HTR-8/SVneo (cell line): ENCODE results near the gene ZNF354C.
"Not testable (repeated sequence)": the region's sequence is repeated elsewhere in the genome, so short reads cannot be mapped to it uniquely, and the experiment has no call there.

Experiments used
- DNase-seq: peaks from one replicate; pipeline ENCODE4 v3.0.0; 2011; ENCODE audit warnings: low spot score, mixed read lengths; ENCODE audit not compliant: insufficient read length
- FAIRE-seq: peaks from 2 replicates; lab custom pipeline; 2011; peaks lifted over from hg19 to GRCh38; lab: Jason Lieb, UNC

The ZNF354C gene

DNA sequence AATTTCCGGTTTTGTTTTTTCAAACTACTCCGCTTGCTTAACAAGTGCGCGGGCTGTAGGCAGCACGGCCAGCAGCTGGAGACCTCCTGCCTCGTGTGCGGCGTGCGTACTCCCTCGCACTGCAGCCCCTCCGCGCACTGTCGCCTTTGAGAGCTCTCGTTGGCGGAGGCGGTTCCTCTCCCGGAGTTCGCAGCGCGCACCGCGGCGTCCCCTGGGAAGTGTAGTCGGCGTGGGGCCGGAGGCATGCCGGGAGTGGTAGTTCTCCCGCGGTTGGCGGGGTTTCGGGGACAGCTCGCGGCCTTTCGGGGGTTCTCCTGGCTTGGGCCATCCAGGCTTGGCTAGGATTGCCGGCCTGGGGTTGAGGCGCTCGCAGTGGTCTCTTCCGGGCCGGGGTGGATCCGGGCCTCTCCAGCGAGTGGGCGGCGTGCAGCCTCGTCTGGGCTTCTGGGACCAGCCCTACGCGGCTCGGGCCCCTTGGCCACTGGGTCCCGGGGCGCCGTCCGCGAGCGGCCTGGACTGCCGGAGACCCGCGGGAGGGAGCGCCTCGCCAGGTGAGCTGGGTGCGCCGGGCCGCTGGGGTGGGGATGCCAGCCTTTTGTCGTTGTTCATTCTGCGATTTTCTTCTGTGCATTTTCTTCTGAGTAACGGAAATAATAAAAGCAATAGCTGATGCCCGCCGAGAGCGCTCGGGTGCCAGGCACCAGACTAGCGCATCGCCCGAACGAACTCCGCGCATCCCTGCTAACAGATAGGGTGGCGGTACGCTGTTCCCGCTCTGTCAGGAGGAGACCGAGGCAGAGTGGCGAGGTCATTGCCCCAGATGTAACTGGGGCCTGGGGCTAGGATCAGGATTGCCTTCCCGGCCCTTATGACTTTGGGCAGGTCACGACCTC lies at the start of gene ZNF354C:
Gene ZNF354C (plus strand): TSS at position 258 of the 893 bp plus-strand sequence. CDS start 1,696 bp downstream, outside the sequence.
- DNase-seq (peak; percentile 88), FAIRE-seq (peak; percentile 95)

DNA sequence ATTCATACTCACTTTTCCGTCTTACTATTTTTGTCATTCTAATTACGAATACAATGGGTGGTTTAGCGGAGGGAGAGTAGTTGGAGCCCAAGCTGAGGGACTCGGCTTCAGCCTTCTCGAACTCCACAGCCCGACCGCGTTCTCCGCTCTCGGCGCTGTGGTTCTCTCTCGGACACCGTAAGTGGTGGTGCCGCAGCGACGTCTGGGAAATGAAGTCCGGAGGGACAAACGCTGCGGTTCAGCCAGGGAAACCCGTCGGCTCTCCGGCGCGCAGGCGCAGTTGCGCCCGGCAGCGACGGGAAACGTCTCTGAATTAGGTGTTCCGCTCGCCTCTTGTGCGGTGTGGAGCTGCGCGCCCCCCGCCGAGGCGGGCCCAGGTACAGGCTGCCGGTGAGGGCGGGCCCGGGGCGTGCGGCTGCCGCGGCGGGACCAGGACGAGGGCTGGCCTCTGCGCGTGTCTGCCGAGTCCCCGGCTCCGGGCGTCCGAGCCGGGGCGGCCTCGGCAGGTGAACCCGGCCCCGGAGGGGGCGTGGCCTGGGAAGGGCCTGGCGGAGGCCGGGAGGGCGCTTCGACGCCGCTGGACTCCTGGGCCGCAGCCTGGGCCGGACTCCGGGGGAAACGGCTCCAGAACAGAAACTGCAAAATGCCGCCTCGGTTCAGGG lies 36.5 kb upstream of the ZNF354C start, which contains the start of gene ZNF879:
Gene ZNF879 (plus strand): TSS at position 277 of the 662 bp plus-strand sequence. CDS start 1,201 bp downstream, outside the sequence.
- FAIRE-seq (peak; percentile 95), DNase-seq (peak; percentile 95)

DNA sequence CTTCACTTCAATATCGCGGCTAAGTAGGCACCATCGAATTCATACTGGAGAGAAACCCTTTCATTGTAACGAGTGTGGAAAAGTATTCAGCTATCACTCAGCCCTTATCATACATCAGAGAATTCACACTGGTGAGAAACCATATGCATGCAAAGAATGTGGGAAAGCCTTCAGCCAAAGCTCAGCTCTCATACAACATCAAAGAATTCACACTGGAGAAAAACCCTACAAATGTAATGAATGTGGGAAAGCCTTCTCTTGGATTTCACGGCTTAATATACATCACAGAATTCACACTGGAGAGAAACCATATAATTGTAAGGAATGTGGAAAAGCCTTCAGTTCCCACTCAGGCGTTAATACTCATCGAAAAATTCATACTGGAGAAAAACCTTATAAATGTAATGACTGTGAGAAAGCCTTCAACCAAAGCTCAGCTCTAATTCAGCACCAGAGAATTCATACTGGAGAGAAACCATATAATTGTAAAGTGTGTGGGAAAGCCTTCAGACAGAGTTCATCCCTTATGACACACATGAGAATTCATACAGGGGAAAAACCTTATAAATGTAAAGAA lies 27.1 kb upstream of the ZNF354C start:
- DNase-seq = no peak
- FAIRE-seq = no peak

DNA sequence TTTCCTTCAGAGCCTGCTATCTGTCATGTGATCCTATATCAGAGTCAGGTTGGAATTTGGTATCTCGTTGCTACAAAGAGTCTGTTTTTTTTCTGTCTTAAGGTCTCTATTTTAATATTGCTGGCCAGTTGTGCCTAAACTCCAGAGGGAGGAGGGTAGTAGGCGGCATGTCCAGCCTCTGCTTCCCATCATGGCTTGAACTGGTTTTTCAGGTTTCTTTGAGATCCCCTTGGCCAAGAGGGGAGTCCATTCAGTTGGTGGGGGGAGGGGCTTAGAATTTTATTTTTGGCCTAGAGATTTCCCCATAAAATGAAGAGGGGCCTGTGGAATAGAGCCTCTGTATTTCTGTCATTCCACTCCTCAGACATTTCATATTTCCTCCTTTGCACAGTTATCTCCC lies 15.4 kb upstream of the ZNF354C start:
- FAIRE-seq = no peak
- DNase-seq = no peak

DNA sequence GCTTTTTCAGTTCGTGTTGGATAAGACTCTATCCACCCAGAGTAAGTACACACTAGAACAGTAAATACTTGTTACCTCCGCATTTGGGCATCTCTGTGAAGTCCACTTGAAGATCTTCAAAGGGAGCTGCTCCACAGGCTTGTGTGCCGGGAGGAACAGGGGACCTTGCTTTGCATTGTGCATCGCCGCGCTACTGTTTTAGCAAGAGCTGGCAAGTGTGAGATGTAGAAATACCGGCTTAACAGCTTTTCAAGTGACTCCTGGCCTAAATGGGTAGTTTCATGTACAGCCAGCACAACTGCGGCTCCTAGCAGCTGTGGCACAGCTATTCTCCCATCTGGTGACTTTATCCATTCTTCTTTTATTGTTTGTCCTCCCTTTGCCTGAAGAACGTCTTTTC lies 8.4 kb upstream of the ZNF354C start:
- DNase-seq (no peak), FAIRE-seq (no peak)

DNA sequence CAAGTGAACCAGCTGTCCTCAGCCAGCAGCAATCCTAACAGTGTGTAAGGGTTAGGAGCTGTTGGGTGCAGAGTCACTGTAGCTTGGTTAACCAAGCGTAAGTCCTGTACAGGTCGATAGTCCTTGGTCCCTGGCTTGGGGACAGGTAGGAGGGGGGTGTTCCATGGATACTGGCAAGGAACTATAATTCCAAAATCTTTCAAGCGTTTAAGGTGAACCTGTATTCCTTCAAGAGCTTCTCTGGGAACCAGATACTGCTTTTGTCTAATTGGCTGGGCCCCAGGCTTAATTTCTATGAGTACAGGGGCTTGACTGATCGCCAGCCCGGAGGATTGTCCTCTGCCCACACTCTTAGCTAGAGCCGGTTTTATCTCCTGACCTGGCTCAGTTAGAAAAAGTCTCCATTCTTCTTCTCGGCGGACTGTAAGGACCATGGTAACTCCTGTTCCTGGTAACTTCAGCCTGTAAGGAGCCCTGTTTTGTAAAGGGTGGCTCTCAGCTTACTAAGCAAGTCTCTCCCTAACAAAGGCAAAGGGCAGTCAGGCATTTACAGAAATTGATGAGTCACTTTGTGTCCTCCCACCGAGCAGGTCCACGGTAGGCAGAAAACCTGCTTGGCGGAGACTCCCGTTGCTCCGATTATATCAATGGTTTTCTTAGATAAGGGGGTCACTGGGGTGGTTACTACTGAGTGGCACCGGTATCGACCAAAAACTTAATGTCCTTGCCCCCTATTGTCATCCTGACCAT lies 6.0 kb upstream of the ZNF354C start:
- FAIRE-seq (no peak), DNase-seq (no peak)

DNA sequence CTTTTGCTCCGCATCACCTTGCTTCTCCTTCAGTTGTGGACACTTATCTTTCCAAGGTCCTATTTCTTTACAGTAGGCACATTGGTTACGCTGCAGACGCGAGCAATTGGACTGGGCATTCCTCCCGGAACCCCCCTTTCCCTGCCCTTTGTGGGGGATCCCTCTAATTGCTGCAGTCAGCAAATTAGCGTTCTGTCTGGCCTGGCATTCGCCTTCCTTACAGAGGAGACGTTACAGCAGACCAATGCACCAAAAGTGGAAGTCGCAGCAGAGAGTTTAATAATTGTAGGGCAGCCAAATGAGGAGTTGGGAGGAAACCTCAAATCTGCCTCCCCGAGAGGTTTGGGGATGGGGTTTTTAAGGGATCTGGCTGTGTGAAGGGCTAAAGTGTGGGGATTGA lies 5.3 kb upstream of the ZNF354C start:
- no peak for DNase-seq
- FAIRE-seq = no peak

DNA sequence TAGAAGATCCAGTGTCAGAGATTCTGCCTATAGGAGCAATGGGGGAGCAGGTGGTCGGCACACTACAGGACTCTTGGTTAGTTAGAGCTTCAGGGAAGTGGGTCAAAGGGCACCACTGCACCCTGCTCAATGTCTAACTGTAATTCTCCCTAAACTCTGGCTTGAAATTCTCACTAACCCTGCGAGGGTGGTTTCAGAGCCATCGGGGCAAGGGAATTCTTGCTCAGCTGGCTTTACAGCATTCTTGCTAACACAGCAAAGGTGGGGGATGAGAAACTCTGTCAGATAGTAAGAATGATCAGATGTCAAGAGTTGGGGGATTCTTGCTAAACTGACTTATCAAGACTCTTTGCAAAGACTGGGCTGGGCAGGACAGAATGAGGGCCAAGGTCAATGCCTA lies 4.7 kb upstream of the ZNF354C start:
- no peak for DNase-seq
- FAIRE-seq = no peak

DNA sequence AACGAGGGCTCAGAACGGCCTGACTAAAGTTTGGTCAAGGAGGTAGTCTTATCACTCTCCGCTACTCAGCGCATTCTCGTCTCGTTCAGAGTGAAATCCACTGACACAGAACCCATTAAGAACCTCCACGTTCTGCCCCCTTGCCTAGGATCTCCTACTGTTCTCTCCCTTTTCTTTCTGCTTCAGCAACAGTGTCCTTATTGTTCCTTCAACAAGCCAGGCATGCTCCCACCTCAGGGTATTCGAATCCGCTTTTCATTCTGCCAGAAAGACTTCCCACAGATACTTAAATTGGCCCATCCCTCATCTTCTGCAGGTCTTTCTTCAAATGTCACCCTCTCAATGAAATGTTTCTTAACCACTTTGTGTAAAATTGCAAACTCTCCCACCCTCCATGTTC lies 4.3 kb upstream of the ZNF354C start:
- no peak for DNase-seq
- no peak for FAIRE-seq

DNA sequence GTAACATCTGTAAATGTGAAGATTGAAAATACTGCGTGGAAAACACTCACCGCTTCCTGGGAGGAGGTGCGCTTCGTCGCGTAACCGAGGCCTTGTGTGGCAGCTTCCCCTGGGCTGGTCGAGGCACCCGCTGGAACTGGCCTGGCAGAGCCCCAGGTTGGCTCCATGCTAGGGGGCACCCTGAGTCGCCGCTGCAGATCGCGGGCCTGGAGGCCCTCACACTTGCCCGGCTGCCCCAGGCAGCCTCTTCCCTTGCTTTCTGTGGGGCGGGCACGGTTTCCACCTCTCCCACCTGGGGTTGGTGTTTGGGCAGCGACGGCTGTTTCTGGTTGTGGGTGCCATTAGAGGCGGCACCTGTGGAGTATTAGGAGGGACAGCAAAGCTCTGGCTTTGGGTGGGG lies 852 bp downstream of the ZNF354C start:
- no peak for DNase-seq
- no peak for FAIRE-seq

DNA sequence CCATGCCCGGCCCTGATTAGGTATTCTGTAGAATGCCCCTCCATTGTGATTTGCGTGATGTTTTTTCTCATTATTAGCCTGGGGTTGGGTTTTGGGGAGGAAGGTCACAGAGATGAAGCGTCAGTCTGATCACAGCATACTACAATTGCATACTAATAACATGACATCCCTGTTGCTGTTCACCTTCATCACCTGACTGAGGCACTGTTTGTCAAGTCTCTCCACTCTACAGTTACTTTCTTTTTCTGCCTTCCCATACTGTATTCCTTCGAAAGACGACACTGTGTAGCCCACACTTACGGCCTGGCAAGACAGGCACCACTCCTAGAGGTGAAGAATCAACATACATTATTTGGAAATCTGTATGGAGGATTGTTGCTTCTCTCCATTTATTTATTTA lies 5.5 kb downstream of the ZNF354C start:
- FAIRE-seq (no peak), DNase-seq (no peak)

DNA sequence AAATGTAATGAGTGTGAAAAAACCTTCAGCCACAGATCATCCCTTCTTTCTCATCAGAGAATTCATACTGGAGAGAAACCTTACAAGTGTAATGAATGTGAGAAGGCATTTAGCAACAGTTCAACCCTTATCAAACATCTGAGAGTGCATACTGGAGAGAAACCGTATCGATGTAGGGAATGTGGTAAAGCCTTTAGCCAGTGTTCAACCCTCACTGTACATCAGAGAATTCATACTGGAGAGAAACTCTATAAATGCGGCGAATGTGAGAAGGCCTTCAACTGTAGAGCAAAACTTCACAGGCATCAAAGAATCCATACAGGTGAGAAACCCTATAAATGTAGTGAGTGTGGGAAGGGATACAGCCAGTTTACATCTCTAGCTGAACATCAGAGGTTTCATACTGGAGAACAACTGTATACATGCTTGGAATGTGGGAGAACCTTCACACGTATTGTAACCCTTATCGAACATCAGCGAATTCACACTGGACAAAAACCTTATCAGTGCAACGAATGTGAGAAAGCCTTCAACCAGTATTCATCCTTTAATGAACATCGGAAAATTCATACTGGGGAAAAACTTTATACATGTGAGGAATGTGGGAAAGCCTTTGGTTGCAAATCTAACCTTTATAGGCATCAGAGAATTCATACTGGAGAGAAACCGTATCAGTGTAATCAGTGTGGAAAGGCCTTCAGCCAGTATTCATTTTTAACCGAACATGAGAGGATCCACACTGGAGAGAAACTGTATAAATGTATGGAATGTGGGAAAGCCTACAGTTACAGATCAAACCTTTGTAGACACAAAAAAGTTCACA lies 19.2 kb downstream of the ZNF354C start:
- DNase-seq (no peak), FAIRE-seq (no peak)

DNA sequence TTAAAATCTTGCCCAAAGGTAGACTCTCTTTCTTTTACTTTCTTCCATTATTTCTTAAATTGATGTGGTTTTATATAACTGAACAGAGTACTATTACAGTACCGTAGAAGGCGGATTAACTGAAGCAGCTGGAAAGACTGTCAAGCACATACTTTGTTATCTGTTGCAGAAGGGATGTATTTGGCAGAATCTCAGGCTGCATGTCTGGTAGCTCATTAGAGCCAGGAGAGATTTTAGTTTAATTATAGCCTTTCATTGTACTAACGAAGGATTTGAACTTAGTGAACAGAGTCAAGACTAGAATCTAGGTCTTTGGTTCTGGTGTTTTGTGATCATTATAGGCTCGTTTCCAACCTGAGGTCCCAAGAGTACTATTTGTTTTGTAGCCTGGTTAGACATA lies 20.6 kb downstream of the ZNF354C start:
- FAIRE-seq = no peak
- no peak for DNase-seq

DNA sequence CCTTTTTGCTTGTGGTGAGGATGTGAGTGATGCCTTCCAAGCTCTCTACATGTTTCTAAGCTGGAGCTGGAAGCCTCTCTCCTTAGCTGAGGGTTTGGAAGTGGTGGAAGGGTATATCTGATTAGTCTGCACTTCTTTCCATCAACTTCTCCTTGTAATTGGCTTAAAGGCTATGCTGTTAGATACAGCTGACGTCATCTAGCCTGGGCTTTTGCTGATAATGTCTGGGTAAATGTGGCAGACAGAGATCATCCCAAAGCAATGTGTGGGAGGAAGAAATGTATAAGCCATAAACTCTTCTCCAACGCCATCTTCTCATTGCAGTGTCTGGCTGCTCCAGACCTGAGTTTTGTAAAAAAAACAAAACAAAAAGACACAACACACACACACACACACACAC lies 29.3 kb downstream of the ZNF354C start:
- DNase-seq = no peak
- FAIRE-seq = no peak

DNA sequence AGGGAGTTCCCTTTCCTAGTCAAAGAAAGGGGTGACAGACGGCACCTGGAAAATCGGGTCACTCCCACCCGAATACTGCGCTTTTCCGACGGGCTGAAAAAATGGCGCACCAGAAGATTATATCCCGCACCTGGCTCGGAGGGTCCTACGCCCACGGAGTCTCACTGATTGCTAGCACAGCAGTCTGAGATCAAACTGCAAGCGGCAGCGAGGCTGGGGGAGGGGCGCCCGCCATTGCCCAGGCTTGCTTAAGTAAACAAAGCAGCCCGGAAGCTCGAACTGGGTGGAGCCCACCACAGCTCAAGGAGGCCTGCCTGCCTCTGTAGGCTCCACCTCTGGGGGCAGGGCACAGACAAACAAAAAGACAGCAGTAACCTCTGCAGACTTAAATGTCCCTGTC lies 41.1 kb downstream of the ZNF354C start:
- not testable (repeated sequence) for DNase-seq, FAIRE-seq

DNA sequence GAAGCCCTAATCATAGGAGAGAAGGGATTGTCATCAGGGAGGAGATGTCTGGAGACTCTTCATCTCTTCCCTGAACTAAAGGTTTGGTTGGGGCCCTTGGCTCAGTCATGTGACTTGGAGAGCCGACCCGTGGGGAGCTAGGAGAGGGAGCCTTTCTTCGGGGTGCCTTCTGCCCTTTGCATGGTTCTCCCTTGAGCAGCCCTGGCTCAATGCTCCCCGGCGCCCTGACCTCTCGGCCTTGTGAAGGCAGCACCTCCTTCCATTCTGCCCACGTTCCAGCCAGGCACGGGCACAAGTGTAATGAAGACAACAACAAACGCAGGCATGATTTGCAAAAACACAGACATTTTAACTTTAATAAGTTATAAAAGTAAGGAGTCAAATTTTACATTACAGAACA lies 50.4 kb downstream of the ZNF354C start:
- no peak for DNase-seq
- no peak for FAIRE-seq

DNA sequence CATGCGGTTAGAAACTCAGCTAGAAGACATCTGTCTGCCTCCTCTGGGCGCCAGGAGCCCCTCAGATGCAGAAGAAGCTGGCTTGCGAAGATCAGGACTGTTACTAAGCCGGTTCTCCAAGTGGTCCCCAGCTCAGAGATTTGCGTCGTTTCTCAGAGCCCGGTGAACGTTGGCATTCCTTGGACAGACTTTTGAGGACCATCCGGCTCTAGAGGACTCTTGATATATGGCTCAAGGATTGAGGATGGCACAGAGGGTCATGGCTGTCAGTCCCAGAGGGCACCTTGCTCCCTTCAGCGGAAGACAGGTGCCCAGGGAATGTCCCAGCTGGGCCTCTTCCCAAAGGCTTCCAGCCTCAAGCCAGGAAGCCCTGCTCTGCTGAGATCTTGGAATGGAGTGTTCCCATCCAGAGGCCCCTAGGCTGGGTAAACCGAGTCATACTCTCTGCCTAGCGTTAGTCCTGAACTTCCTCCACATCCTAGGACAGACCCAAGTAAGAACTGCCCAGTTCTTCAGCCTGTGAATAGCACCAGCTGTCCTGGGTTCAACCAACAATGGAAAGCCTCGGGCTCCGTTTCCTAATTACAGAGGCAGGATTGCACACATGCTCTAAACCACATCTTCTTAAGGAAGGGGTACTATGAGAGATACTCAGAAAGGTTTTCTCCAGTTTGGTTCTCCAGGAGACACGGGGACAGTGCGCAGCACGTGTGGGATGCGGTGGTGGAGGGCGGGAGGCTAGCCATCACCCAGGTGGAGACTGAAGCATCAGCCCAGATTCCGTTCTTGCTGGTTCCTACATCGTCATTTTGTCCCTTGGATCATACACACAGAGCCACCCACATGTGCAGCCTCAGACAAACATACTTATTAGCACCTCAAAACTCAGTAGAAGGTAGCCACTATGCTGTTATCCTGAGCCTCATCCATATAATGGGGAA lies 51.4 kb downstream of the ZNF354C start:
- FAIRE-seq (no peak), DNase-seq (no peak)

DNA sequence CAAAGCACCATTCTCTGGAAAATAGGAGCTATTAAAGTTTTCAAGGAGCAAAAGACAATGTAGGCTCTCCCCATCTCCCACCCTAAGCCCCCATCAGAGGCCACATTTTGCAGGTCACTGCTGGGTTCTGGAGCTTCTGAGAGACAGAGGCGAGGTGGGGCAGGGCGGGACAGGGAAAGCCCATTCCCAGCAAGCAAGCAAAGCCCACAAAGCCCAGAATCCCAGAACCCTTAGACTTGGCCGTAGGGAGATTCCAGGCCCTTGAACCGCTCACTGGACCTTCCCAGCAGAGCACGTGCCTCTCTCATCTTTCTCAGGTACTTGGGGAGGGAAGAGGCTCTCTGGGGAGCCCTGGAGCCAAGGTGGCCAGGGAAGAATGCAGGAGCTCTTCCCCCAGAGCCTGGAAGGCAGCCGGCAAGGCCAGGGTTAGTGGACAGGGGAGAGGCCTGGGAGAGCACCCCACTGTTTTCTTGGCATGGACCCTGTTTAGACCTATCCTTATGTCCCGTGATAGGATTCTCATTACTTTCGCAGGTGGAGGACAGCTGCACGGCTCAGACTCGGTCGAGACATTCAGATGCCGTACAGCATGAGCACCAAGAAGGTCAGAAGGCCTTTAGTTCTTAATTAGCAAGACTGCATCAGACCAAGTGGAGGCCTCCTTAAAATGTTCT lies 52.4 kb downstream of the ZNF354C start:
- FAIRE-seq = no peak
- DNase-seq = no peak
